Measurements from ENCODE around the gene SREBF2.

Gene SREBF2

DNA sequence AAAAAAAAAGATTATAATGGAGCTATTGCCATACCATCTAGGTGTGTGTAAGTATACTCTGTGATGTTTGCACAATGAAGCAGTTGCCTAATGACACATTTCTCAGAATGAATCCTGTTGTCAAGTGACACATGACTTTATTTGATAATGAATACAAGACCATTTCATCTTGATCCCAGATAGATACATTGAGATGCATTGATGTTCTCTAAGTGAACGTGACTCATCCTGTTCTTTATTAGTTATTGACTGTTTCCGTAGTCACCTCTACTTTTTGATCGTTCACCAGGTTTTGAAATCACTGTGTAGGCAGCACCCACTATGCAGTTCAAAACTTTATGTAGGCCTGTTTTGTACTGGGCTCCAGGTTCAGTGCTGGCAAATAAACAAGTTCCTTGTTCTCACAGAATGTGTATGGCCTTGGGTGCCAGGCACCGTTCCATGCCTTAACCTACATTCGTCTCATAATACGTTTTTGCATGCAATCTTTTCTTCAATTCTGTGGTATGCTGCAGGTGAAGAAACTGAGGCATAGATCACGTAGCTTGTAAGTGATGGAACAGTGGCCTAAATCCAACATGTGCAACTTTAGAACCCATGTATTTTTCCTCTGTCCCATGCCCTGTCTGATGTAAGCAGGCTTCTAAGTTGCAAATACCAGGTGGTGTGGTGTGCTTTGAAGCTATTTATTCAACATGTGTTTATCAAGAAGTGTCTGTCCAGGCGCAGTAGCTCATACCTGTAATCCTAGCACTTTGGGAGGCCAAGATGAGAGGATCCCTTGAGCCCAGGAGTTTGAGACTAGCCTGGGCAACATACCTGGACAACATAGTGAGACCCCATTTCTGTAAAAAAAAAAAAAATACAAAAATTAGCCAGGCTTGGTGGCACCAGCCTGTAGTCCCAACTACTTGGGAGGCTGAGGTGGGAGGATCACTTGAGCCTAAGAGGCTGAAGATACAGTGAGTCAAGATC, 10.4 kb downstream of the SREBF2 start:
- no peak overlapping the region for H3K4me2 ChIP-seq (ENCODE audit: low read length)
- no peaks in the 10 kb centered on the region for H3K36me3 ChIP-seq (ENCODE audit: control insufficient read depth, insufficient read depth, low read length)
- no peaks in the 10 kb centered on the region for H3K27me3 ChIP-seq (ENCODE audit: control insufficient read depth, insufficient read depth, low read length)
- no peak overlapping the region for H2AFZ ChIP-seq
- no peak overlapping the region for H3K4me3 ChIP-seq (ENCODE audit: low read depth, low read length)
- TF ChIP-seq, protein P1, sequence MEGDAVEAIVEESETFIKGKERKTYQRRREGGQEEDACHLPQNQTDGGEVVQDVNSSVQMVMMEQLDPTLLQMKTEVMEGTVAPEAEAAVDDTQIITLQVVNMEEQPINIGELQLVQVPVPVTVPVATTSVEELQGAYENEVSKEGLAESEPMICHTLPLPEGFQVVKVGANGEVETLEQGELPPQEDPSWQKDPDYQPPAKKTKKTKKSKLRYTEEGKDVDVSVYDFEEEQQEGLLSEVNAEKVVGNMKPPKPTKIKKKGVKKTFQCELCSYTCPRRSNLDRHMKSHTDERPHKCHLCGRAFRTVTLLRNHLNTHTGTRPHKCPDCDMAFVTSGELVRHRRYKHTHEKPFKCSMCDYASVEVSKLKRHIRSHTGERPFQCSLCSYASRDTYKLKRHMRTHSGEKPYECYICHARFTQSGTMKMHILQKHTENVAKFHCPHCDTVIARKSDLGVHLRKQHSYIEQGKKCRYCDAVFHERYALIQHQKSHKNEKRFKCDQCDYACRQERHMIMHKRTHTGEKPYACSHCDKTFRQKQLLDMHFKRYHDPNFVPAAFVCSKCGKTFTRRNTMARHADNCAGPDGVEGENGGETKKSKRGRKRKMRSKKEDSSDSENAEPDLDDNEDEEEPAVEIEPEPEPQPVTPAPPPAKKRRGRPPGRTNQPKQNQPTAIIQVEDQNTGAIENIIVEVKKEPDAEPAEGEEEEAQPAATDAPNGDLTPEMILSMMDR (IDR thresholded peaks at IDR 0.05) = no peak
- peaks cover 3% of the 10 kb centered on the region for H3K4me1 ChIP-seq
- H3K79me2 ChIP-seq = peaks cover 3% of the 10 kb centered on the region
- H3K9ac ChIP-seq = no peak overlapping the region
- H3K27ac ChIP-seq = no peak overlapping the region
- no peaks in the 10 kb centered on the region for H3K9me3 ChIP-seq (ENCODE audit: control insufficient read depth, low read length)

- no peak overlapping the region for H3K27ac ChIP-seq
- H3K4me2 ChIP-seq (ENCODE audit: low read length) = no peak overlapping the region
- no peak overlapping the region for H2AFZ ChIP-seq
- H3K79me2 ChIP-seq = peaks cover 5% of the 10 kb centered on the region
- H3K9me3 ChIP-seq (ENCODE audit: control insufficient read depth, low read length) = no peaks in the 10 kb centered on the region
- H3K4me3 ChIP-seq (ENCODE audit: low read depth, low read length) = no peak overlapping the region
- no peak overlapping the region for H3K9ac ChIP-seq
- H3K27me3 ChIP-seq (ENCODE audit: control insufficient read depth, insufficient read depth, low read length) = no peaks in the 10 kb centered on the region
- H3K36me3 ChIP-seq (ENCODE audit: control insufficient read depth, insufficient read depth, low read length) = no peaks in the 10 kb centered on the region
- H3K4me1 ChIP-seq = peaks cover 3% of the 10 kb centered on the region
- TF ChIP-seq, protein P1 (IDR thresholded peaks at IDR 0.05) = no peak
These were observed 11.1 kb downstream of the SREBF2 start for GRCh38 chr22:41844036-41844435.

- no peaks in the 10 kb centered on the region for H3K27me3 ChIP-seq (ENCODE audit: control insufficient read depth, insufficient read depth, low read length)
- H3K4me1 ChIP-seq = peaks cover 3% of the 10 kb centered on the region
- no peaks in the 10 kb centered on the region for H3K36me3 ChIP-seq (ENCODE audit: control insufficient read depth, insufficient read depth, low read length)
- H3K4me3 ChIP-seq (ENCODE audit: low read depth, low read length) = no peak overlapping the region
- H3K79me2 ChIP-seq = peaks cover 5% of the 10 kb centered on the region
- H3K4me2 ChIP-seq (ENCODE audit: low read length) = no peak overlapping the region
- TF ChIP-seq, protein P1 (IDR thresholded peaks at IDR 0.05) = no peak
- H3K27ac ChIP-seq = no peak overlapping the region
- no peak overlapping the region for H3K9ac ChIP-seq
- H3K9me3 ChIP-seq (ENCODE audit: control insufficient read depth, low read length) = no peaks in the 10 kb centered on the region
- no peak overlapping the region for H2AFZ ChIP-seq
These were observed 11.6 kb downstream of the SREBF2 start for GRCh38 chr22:41844513-41844912.

- H3K79me2 ChIP-seq = peaks cover 5% of the 10 kb centered on the region
- no peak overlapping the region for H3K9ac ChIP-seq
- no peaks in the 10 kb centered on the region for H3K9me3 ChIP-seq (ENCODE audit: control insufficient read depth, low read length)
- H3K27me3 ChIP-seq (ENCODE audit: control insufficient read depth, insufficient read depth, low read length) = no peaks in the 10 kb centered on the region
- no peaks in the 10 kb centered on the region for H3K36me3 ChIP-seq (ENCODE audit: control insufficient read depth, insufficient read depth, low read length)
- H3K4me1 ChIP-seq = peaks cover 3% of the 10 kb centered on the region
- H3K4me3 ChIP-seq (ENCODE audit: low read depth, low read length) = no peak overlapping the region
- TF ChIP-seq, protein P1 (IDR thresholded peaks at IDR 0.05) = no peak
- no peak overlapping the region for H3K4me2 ChIP-seq (ENCODE audit: low read length)
- no peak overlapping the region for H3K27ac ChIP-seq
- H2AFZ ChIP-seq = no peak overlapping the region
These were observed 12.7 kb downstream of the SREBF2 start for GRCh38 chr22:41845380-41846267.

Data from parathyroid adenoma (tissue), 2 donors.